HG02840 (cell line): Measurements from ENCODE around the gene AVL9.
"Not testable (repeated sequence)": the region's sequence is repeated elsewhere in the genome, so short reads cannot be mapped to it uniquely, and the experiment has no call there.

Experiments used
- ATAC-seq: cut with Tn5 transposase; IDR thresholded peaks from one replicate; pipeline ENCODE4 v1.9.1; 2021; ENCODE audit warnings: mild to moderate bottlenecking, moderate library complexity, moderate number of reproducible peaks; ENCODE audit not compliant: unreplicated experiment, low FRiP score

Gene AVL9

DNA sequence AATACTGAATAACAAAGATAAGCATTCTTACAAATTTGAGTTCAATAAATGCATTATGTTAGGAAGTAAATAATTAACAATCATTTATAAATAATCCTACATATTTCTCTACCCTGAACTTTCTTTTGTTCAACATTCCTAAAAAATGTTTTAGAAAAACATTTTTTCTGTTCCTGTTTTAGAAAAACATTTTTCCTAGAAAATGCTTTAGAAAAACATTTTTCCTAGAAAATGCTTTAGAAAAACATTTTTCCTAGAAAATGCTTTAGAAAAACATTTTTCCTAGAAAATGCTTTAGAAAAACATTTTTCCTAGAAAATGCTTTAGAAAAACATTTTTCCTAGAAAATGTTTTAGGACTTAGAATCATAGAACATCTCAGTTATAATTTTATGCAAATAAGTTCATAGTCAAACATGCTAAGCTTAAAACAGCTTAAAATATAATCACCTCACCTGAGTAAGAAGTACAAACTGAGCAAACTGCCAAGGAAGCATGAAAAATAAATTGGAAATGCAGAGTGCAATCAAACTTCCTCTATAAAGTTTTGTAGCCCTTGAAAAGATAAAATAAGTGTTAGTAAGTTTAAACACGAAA, 139.6 kb downstream of the AVL9 start:
- not testable (repeated sequence) for ATAC-seq

DNA sequence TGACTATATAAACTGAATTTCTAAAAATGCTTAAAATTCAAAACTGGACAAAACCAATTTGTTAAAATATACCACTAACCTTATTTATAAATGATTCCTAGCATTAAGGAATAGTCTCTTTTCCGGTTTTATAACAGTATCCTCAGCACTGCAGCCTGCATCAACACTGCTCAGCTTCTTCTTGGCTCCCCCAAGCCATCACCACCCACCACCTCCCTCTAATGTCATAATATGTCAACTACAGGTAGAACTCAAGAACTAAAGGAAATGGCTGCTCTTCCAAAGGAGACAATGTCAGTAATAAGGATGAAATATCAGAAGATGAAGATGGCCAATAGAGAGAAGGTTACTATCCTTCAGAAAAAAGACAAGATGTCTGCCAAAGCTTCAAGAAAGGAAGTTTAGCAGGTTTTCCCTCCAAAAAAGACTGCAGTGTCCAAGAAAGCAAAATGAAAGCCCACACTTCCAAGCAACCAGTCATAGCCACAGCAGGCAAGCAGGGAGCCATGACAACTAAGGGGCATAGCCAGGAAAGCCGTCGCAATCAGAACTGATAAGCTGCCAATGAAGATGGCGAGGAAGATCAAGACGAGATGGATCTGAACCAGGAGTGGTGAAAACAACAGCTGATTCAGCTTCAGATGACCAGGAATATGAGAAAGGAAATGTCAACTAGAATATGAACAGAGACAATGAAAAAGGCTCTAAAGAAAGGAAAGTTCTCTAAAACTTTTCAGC, 141.6 kb downstream of the AVL9 start:
- ATAC-seq = not testable (repeated sequence)

DNA sequence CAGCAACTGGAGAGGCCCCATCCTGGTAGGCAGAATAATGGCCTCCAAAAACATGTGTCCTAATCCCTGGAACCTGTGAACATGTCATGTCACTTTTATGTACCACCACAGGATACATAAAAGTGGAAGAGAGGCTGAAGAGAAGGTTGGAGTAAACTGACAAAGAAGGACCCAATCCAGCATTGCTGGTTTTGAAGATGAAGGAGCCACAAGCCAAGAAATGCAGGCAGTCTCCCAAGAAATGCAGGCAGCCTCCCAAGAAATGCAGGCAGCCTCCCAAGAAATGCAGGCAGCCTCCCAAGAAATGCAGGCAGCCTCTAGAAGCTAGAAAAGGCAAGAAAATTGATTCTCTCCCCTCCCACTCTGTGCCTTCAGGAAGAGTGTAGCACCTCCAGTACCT, 142.3 kb downstream of the AVL9 start:
- ATAC-seq = not testable (repeated sequence)
